WTC11 (cell line): ENCODE measurements around the gene BAIAP2L1.

Experiments used
- IRF1 ChIP-seq: sonication (generic); formaldehyde crosslinking; IDR thresholded peaks from 2 replicates; pipeline ENCODE4 v1.8.0; 2023; ENCODE audit warnings: missing genetic modification reagents
- PREB ChIP-seq: sonication (generic); formaldehyde crosslinking; IDR thresholded peaks from 2 replicates; pipeline ENCODE4 v1.8.1; 2022; ENCODE audit warnings: mild to moderate bottlenecking, missing genetic modification reagents, moderate library complexity, borderline replicate concordance

- TF ChIP-seq IRF1 (CRISPR knock-in tag): no peak
- TF ChIP-seq PREB: no peak
Observed at GRCh38 chr7:98359395-98359794, 41.5 kb downstream of the BAIAP2L1 start.
